CD4-positive, alpha-beta T cell treated with Interleukin-1 beta for 1 hour (primary cell): ENCODE results near the gene CLBA1.
"Not testable (repeated sequence)": the region's sequence is repeated elsewhere in the genome, so short reads cannot be mapped to it uniquely, and the experiment has no call there.

Experiments
- DNase-seq, 2 donors: peaks; one replicate each; pipeline ENCODE4 v3.0.0-alpha.2; 2020 to 2022

Gene CLBA1

GRCh38 chr14:105026033-105026785 is 40.6 kb downstream of the CLBA1 start:
- no peak for DNase-seq

- no peak for DNase-seq
Measured at GRCh38 chr14:105026802-105027563, 41.4 kb downstream of the CLBA1 start.

DNA sequence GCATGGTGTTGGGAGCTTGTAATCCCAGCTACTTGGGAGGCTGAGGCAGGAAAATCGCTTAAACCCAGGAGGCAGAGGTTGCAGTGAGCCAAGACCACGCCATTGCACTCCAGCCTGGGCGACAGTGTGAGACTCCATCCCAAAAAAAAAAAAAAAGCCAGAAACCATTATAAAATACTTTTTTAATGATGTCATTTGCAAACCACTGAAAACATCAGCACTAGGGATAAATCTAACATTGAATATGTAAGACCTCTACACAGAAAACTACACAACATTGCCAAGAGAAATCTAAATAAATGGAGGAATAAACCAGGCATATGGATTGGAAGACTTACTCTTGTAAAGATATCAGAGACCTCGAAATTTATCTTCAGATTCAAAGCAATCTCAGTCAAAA is 42.1 kb downstream of the CLBA1 start:
- DNase-seq, result not testable (repeated sequence)

DNA sequence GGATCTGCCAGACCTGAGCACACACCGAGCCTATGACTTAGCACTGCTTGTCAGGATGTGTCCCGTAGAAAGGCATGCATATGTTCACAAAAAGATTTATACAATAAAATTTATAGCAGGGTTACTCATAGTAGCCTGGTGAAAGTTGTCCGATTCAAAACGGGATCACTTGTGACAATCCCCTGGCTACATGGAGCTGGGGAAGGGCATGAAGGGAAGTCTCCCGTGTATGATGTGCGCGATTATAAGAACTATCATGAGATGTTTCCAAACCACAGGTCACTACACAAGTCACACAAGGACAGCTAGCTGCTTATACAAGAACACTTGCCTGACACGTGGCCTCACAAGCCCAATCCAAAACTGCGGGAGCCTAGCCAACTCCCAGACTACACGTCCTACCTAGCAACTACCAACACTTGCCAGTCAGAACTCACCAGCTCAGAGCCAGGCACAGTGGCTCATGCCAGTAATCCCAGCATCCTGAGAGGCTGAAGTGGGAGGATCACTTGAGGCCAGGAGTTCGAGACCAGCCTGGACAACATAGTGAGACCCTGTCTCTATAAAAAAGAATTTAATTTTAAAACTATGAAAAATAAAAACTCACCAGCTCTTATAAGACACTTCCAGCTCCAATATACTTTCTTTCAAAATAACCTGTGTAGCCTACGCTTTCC is 42.8 kb downstream of the CLBA1 start:
- no peak for DNase-seq

- DNase-seq, result no peak
Measured at GRCh38 chr14:105029402-105029801, 43.8 kb downstream of the CLBA1 start.

DNA sequence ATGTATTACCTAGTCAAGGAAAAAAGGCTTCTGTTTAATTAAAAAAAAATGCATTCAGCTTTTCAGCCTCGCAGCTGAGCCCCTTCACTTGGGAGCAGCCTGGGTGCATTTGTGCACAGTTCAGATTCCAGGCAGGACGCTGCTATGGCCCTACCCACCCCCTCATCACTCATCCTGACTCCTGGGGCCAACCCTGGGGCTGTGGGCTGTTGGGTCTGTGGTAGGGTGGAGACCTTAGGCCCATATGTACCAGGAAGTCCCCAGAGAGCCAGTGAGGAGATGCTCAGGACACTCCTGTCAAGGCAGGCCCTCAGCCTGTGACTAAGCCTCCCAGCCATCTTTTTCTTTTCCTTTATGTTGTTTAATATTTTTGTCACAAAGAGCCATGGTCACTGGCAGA is 44.6 kb downstream of the CLBA1 start:
- no peak for DNase-seq

- DNase-seq, result no peak
Measured at GRCh38 chr14:105030836-105031396, 45.3 kb downstream of the CLBA1 start.

DNA sequence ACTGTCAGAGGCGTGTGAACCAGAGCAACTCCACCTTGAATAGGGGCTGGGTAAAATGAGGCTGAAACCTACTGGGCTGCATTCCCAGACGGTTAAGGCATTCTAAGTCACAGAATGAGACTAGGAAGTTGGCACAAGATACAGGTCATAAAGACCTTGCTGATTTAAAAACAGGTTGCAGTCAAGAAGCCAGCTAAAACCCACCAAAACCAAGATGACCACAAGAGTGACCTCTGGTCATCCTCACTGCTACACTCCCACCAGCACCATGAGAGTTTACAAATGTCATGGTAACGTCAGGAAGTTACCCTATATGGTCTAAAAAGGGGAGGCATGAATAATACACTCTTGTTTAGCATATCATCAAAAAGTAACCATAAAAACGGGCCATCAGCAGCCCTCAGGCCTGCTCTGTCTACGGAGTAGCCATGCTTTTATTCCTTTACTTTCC is 46.9 kb downstream of the CLBA1 start:
- DNase-seq, result not testable (repeated sequence)

- DNase-seq, result not testable (repeated sequence)
Measured at GRCh38 chr14:105033412-105033900, 47.9 kb downstream of the CLBA1 start.

DNA sequence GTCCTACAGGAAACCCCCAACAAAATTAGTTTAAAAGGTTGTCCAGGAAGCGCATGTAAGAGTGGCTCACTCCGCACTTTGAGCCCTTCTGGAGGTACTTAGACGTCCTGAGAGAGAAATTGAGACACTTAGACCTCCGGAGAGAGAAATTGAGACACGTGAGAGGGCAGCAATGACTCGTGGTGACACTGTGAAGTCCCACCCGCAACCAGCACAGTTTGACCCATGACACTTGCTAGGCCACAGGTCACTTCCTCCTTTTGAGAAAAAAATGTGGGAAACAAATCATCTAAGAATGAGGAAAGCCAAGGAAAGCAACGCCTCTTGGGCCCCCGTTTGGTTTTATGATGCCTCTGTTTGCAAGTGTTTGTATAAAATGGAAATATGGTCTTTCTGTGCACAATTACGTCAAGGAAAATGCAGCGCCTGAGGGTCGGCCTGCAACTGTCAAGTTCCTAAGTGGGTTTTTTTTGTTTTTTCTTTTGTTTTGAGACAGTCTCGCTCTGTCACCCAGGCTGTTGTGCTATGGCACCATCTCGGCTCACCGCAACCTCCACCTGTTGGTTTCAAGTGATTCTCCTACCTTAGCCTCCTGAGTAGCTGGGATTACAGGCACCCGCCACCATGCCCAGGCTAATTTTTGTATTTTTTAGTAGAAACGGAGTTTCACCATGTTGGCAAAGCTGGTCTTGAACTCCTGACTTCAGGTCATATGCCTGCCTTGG is 48.9 kb downstream of the CLBA1 start:
- DNase-seq, result peak in 1 of 2 donors; percentile 39

- not testable (repeated sequence) for DNase-seq
Measured at GRCh38 chr14:105035616-105036015, 50.0 kb downstream of the CLBA1 start.

DNA sequence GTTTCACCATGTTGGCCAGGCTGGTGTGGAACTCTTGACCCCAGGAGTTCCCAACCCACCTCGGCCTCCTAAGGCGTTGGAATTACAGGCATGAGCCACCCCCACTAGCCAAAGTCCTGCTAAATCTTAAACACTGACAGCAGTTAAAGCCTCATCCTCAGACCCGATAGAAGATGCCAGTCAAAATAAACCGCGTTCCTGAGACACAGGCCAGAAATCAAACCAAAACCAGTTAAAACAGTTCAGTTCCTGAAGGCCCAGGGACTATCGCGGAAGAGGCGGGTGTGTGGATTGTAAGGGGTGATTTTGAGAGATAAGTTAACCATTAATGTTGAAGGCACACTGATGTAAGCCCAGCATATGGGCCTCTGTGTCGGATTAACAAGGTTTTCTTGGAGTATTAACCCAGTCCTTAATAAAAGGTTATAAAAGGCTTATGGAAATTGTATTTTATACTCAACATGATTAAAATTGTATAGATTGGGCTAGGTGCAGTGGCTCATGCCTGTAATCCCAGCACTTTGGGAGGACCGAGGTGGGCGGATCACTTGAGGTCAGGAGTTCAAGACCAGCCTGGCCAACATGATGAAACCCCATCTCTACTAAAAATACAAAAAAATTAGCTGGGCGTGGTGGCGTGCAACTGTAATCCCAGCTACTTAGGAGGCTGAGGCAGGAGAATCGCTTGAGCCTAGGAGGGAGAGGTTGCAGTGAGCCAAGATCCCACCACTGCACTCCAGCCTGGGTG is 54.0 kb downstream of the CLBA1 start:
- no peak for DNase-seq

GRCh38 chr14:105041841-105042765 is 56.5 kb downstream of the CLBA1 start:
- DNase-seq, result no peak

GRCh38 chr14:105042813-105043212 is 57.2 kb downstream of the CLBA1 start:
- no peak for DNase-seq

- no peak for DNase-seq
Measured at GRCh38 chr14:105043641-105044040, 58.1 kb downstream of the CLBA1 start.
